22Rv1 (cell line): ENCODE measurements around the gene GNAS.

Source experiments
- H3K27ac ChIP-seq: fragments of 450-650 bp; 2 replicates; pipeline ENCODE4 v1.5.1; 2017
- CTCF ChIP-seq: fragments of 450-650 bp; IDR thresholded peaks from 2 replicates; pipeline ENCODE4 v1.5.1; 2017; ENCODE audit warnings: mild to moderate bottlenecking
- ZFX ChIP-seq: fragments of 450-650 bp; IDR thresholded peaks from 2 replicates; pipeline ENCODE4 v1.6.1; 2017; ENCODE audit warnings: antibody characterized with exemption, borderline replicate concordance

GNAS gene

GRCh38 chr20:58930496-58930895 is 78.0 kb downstream of the GNAS start:
- no peak overlapping the region for H3K27ac ChIP-seq
- TF ChIP-seq CTCF (no peak), ZFX (no peak)

GRCh38 chr20:58932170-58932569 is 79.7 kb downstream of the GNAS start:
- no peak overlapping the region for H3K27ac ChIP-seq
- no peak for TF ChIP-seq CTCF
- no peak for TF ChIP-seq ZFX

GRCh38 chr20:58938078-58938477 is 85.6 kb downstream of the GNAS start:
- TF ChIP-seq CTCF = no peak
- TF ChIP-seq ZFX = no peak
- H3K27ac ChIP-seq = no peak overlapping the region

GRCh38 chr20:58938541-58938940 is 86.0 kb downstream of the GNAS start:
- TF ChIP-seq ZFX (no peak), CTCF (no peak)
- no peak overlapping the region for H3K27ac ChIP-seq

GRCh38 chr20:58941471-58941870 is 89.0 kb downstream of the GNAS start:
- H3K27ac ChIP-seq = no peak overlapping the region
- TF ChIP-seq CTCF = no peak
- TF ChIP-seq ZFX = no peak

GRCh38 chr20:58942549-58942948 is 90.0 kb downstream of the GNAS start:
- no peak for TF ChIP-seq CTCF
- TF ChIP-seq ZFX = no peak
- no peak overlapping the region for H3K27ac ChIP-seq

GRCh38 chr20:58944610-58945009 is 92.1 kb downstream of the GNAS start:
- no peak for TF ChIP-seq ZFX
- TF ChIP-seq CTCF = no peak
- no peak overlapping the region for H3K27ac ChIP-seq
